SHP77 (cell line): ENCODE results near the gene UGT1A4.
"Not testable (repeated sequence)": the region's sequence is repeated elsewhere in the genome, so short reads cannot be mapped to it uniquely, and the experiment has no call there.

Experiments used
- DNase-seq, 2 experiments: peaks; one replicate each; lab custom pipeline; 2025; lab: John Stamatoyannopoulos, UW

UGT1A4 gene

DNA sequence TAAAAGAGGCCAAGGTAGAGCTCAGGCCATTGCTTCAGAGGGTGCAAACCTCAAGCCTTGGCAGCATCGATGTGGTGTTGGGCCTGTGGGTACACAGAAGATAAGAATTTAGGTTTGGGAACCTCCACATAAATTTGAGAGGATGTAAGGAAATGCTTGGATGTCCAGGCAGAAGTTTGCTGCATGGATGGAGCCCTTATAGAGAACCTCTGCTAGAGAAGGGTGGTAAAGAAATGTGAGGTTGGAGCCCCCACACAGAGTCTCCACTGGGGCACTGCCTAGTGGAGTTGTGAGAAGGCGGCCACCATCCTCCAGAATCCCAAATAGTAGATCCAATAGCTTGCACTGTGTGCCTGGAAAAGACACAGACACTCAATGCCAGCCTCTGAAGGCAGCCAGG is 32.2 kb downstream of the UGT1A4 start:
- DNase-seq, result not testable (repeated sequence)

DNA sequence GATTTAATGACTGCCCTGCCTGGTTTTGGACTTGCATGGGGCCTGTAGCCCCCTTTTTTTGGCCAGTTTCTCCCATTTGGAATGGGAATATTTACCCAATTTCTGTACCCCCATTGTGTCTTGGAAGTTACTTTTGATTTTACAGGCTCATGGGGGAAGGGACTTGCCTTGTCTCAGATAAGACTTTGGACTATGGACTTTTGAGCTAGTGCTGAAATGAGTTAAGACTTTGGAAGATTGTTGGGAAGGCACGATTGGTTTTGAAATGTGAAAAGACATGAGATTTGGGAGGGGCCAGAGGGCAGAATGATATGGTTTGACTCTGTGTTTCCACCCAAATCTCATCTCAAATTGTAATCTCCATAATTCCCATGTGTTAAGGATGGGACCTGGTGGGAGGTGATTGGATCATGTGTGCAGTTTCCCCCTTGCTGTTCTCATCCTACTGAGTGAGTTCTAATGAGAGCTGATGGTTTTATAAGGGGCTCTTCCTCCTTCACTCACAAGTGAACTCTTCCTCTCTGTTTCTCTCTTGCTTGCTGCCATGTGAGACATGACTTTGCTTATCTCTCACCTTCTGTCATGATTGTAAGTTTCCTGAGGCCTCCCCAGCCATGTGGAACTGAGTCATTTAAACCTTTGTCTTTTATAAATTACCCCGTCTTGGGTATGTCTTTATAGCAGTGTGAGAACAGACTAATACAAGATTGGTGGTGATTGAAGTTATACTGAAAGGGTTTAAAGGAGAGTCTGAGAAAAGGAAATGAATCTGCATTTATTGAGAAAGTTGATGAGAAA is 32.9 kb downstream of the UGT1A4 start:
- DNase-seq, result not testable (repeated sequence)

- no peak for DNase-seq
Measured at GRCh38 chr2:233754872-233755611, 36.5 kb downstream of the UGT1A4 start.

DNA sequence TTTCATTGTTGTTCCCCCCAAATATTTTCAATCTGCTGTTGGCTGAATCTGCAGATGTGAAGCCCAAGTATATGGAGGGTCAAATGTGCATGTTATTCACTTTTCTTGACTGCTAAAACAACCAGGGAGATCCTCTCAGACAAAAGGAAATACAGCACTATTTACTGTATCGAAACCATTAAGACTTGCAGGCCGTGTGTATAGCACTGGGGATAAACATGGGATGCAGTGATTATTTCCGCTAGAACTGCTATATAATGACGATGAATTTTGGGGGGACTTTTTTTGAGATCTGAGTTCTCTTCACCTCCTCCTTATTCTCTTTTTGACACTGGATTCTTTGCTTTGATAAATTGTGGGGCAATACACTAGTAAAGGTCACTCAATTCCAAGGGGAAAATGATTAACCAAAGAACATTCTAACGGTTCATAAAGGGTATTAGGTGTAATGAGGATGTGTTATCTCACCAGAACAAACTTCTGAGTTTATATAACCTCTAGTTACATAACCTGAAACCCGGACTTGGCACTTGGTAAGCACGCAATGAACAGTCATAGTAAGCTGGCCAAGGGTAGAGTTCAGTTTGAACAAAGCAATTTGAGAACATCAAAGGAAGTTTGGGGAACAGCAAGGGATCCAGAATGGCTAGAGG is 38.0 kb downstream of the UGT1A4 start:
- DNase-seq, result no peak

GRCh38 chr2:233758141-233758540 is 39.6 kb downstream of the UGT1A4 start:
- no peak for DNase-seq

DNA sequence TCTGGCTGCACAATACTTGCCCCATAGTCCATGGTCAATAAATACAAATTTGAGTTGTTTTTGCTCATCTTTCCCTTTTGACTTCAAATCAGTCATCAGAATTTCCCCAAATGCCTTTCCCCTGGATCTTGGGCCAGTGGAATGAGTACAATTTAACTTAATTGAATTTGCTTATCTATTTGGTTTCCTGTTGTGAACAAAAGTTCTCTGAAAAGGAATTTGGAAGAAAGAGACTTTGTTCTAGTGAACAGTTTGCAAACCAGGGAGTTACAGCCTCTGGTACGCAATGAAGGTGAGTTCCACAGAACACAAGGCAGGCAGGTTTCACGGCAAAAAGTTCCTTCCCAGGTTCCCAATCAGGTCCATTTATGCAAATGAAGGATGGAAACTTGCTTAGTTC is 40.3 kb downstream of the UGT1A4 start:
- DNase-seq, result no peak

DNA sequence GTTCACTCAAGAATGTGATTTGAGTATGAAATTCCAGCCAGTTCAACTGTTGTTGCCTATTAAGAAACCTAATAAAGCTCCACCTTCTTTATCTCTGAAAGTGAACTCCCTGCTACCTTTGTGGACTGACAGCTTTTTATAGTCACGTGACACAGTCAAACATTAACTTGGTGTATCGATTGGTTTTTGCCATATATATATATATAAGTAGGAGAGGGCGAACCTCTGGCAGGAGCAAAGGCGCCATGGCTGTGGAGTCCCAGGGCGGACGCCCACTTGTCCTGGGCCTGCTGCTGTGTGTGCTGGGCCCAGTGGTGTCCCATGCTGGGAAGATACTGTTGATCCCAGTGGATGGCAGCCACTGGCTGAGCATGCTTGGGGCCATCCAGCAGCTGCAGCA is 41.5 kb downstream of the UGT1A4 start, which contains the start of gene UGT1A1:
Gene UGT1A1 (plus strand): TSS at position 228 of the 400 bp plus-strand sequence. CDS start 18 bp downstream, at position 246.
- no peak for DNase-seq

DNA sequence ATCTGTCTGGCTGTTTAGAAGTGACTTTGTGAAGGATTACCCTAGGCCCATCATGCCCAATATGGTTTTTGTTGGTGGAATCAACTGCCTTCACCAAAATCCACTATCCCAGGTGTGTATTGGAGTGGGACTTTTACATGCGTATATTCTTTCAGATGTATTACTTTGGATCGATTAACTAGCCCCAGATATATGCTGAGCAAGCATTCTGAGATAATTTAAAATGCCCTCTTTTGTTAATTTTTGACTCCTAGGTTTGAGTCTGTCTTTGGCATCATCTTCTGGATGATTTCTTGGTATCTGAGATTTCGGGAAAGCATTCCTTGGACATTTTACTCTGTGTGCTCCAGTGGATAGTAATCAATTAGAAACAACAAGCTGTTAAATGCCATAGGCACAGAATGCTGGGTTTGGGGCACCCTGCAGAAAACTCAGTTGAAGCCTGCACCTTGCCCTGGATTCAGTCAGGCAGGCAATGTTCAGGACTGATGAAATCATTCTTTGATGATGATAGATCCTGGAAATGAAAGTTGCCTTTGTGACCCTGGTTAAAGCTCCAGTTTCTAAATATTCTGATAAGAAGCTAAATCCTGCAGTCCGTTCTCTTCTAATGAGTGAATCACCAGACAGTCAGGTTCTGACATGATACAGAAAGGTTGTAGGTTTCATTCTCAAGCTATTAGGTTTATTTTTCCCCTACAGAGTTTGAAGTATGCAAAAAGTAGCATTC is 42.7 kb downstream of the UGT1A4 start:
- no peak for DNase-seq

DNA sequence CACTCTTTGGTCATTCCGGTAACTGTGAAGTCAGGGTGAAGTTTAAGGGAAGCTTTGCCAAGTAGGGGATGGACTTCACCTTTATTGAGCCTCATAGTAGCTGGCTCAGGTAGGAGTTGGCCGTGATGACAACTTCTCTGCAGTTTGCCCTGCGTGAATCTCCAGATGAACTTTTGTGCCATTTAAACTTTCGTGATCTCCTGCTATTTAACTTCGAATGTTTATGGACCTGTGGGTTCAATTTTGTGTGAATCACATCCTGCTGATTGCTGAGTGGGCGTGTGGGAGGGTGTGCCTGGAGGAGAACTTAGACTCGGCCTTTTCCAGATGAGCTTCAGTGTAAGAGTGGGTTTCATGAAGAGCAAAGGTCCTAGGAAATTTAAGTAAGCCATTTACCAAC is 45.7 kb downstream of the UGT1A4 start:
- DNase-seq, result no peak

DNA sequence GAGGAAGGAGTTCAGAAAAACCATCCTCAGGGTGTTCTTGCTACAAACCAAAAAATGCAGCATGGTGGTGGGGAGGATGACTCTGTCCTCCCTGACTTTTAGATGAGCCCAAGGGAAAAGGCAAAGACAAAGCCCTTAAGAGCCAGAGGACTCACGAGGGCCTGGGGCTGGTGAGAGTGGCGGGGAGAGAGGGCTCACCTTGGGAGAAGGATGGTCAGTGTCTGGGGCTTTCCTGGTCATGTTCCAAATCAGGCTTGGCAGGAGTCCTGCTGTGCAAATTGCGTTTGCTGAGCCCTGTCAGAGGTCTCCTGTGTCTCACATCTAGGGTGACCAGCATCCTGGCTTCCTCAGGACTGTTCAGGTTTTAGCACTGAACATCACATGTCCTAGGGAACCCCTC is 46.2 kb downstream of the UGT1A4 start:
- no peak for DNase-seq

GRCh38 chr2:233766416-233766815 is 47.9 kb downstream of the UGT1A4 start:
- no peak for DNase-seq

DNA sequence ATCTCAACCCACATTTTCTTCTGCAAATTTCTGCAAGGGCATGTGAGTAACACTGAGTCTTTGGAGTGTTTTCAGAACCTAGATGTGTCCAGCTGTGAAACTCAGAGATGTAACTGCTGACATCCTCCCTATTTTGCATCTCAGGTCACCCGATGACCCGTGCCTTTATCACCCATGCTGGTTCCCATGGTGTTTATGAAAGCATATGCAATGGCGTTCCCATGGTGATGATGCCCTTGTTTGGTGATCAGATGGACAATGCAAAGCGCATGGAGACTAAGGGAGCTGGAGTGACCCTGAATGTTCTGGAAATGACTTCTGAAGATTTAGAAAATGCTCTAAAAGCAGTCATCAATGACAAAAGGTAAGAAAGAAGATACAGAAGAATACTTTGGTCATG is 49.5 kb downstream of the UGT1A4 start:
- no peak for DNase-seq

DNA sequence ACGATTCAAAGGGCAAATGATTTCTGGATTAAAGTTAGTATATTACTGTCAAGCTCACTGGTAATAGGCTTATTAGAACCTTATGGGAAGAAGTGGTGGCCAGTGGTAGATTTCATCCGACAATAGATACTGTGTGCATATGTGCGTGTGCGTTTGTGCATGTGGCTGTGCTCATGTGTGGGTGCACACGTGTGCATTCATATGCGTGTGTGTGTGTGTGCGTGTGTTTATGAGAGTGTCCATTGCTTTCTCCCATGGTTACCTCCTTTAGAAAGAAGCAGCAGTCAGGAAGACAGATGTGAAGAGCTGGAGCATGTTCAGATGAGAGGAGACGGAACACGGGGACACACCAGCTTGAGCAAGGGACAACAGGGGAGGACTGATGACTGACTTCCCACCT is 50.7 kb downstream of the UGT1A4 start:
- no peak for DNase-seq

DNA sequence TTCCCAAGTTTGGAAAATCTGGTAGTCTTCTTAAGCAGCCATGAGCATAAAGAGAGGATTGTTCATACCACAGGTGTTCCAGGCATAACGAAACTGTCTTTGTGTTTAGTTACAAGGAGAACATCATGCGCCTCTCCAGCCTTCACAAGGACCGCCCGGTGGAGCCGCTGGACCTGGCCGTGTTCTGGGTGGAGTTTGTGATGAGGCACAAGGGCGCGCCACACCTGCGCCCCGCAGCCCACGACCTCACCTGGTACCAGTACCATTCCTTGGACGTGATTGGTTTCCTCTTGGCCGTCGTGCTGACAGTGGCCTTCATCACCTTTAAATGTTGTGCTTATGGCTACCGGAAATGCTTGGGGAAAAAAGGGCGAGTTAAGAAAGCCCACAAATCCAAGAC is 53.6 kb downstream of the UGT1A4 start:
- no peak for DNase-seq

DNA sequence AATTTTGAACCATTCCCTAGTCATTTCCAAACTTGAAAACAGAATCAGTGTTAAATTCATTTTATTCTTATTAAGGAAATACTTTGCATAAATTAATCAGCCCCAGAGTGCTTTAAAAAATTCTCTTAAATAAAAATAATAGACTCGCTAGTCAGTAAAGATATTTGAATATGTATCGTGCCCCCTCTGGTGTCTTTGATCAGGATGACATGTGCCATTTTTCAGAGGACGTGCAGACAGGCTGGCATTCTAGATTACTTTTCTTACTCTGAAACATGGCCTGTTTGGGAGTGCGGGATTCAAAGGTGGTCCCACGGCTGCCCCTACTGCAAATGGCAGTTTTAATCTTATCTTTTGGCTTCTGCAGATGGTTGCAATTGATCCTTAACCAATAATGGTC is 54.0 kb downstream of the UGT1A4 start:
- DNase-seq, result no peak

DNA sequence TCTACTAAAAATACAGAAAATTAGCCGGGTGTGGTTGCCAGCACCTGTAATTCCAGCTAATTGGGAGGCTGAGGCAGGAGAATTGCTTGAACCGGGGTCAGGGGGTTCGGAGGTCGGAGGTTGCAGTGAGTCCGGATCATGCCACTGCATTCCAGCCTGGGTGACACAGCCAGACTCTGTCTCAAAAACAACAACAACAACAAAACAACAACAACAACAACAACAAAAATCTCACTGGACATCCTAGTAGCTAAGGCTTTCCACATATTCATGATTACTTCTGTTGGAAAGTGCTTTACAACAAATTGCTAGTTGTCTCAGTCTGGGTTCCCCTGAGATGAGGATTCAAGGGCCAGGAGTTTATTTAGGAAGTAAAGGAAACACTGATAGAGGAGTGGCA is 55.3 kb downstream of the UGT1A4 start:
- no peak for DNase-seq

DNA sequence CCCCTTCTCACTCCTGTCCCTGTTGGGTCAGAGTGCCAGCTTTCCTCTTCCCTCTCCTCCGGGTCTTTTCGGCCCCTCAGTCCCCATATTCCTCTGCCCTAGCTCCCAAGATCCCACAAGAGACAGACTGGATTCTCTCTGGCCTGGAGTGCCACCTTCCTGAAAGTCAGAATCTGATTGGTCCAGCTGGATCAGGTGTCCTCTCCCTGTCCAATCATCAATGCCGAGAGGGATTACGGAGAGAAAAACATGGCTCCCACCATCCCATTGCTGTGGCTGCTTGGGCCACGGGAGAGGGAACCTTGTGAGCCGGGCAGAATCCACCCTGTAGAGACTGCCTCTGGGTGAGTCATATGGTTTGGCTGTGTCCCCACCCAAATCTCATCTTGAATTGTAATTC is 56.9 kb downstream of the UGT1A4 start:
- DNase-seq, result no peak

DNA sequence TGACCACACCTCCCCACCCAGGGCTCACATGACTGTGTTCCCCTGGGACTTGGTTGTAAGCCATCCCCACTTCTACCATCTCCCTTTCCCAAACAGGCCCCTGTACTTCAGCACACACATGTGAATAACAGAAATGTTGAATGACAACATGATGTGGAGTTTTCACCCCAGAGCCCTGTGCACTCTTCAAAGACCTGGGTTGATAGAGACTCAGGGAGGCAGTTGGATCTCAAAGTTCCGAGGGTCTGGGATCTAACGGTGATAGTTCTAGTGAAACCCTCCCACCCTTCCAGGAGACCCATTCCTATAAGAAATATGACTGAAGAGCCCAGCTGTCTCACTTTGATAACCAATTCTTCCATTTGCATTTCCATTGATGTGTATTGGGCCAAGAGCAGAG is 59.5 kb downstream of the UGT1A4 start, which contains the start of gene MROH2A:
Gene MROH2A (plus strand): TSS at position 301 of the 400 bp plus-strand sequence. CDS start 1,029 bp downstream, outside the sequence.
- no peak for DNase-seq

- DNase-seq, result no peak
Measured at GRCh38 chr2:233779722-233780121, 61.2 kb downstream of the UGT1A4 start.

DNA sequence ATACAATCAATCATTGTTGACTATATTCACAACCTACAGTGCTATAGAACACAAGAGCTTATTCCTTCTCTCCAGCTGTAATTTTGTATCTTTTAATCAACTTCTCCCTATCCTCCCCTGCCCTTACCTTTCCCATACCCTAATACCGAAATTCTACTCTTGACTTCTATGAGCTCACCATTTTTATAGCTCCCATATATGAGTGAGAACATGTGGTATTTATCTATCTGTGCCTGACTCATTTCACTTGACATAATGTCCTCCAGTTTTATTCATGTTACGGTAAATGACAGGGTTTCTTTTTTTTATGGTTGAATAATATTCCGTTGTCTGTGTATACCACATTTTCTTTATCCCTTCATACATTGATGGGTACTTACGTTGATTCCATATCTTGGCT is 62.2 kb downstream of the UGT1A4 start:
- no peak for DNase-seq

- DNase-seq, result no peak
Measured at GRCh38 chr2:233789554-233789953, 71.0 kb downstream of the UGT1A4 start.
